ENCODE measurements around the gene IFIT1.
"Not testable (repeated sequence)": the region's sequence is repeated elsewhere in the genome, so short reads cannot be mapped to it uniquely, and the experiment has no call there.

Gene IFIT1

DNA sequence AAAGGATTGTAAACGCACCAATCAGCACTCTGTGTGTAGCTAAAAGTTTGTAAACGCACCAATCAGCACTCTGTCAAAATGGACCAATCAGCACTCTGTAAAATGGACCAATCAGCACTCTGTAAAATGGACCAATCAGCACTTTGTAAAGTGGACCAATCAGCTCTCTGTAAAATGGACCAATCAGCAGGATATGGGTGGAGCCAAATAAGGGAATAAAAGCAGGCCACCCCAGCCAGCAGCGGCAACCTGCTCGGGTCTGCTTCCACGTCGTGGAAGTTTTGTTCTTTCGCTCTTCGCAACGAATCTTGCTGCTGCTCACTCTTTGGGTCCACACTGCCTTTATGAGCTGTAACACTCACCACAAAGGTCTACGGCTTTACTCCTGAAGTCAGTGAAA, 19.9 kb downstream of the IFIT1 start:
- TF ChIP-seq SP2 (tag by site-specific recombination; IDR thresholded peaks at IDR 0.05) = 0 out of 2 replicates have a peak, but pooled peaks have one; percentile 27
- H3K4me3 ChIP-seq (ENCODE audit: low read depth, low read length); CTCF ChIA-PET; H3K4me1 ChIP-seq (ENCODE audit: control insufficient read depth, insufficient read depth, low read length); H3K27ac ChIP-seq (ENCODE audit: extremely low read depth, low read depth, low read length); H3K36me3 ChIP-seq (ENCODE audit: control insufficient read depth in 2 of 2, insufficient read depth in 1 of 2, low read length in 2 of 2); H3K9me3 ChIP-seq (ENCODE audit: control insufficient read depth, insufficient read depth, low read depth, low read length): not testable (repeated sequence)
- POLR2A ChIA-PET = interaction anchor here (1.1 kb wide), 1 partner anchor 289 kb away, joined by 5 read pairs; the partner anchor contains the start of gene KIF20B

DNA sequence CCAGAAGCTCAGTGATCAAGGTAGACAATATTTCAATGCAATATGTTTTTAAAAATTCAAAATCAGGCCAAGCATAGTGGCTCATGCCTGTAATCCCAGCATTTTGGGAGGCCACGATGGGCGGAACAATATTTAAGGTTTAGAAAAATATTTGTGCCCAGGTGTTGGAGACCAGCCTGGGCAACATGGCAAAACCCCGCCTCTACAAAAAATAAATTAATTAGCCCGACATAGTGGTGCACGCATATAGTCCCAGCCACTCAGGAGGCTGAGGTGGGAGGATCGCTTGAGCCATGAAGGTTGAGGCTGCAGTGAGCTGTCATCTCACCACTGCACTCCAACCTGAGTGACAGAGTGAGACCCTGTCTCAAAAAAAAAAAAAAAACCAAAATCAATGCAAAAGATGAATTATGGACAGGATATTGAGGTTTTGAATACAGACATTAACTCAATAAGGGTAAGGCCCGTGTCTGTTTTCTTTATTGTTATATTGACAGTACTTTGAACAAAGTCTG, 21.0 kb downstream of the IFIT1 start:
- no peak overlapping the region for H3K4me3 ChIP-seq (ENCODE audit: low read depth, low read length)
- CTCF ChIA-PET = interaction anchor here (0.6 to 1.3 kb wide), 4 partner anchors 20 to 161 kb away, joined by 3 to 4 read pairs (median 4); partner anchors contain the start of gene IFIT1

DNA sequence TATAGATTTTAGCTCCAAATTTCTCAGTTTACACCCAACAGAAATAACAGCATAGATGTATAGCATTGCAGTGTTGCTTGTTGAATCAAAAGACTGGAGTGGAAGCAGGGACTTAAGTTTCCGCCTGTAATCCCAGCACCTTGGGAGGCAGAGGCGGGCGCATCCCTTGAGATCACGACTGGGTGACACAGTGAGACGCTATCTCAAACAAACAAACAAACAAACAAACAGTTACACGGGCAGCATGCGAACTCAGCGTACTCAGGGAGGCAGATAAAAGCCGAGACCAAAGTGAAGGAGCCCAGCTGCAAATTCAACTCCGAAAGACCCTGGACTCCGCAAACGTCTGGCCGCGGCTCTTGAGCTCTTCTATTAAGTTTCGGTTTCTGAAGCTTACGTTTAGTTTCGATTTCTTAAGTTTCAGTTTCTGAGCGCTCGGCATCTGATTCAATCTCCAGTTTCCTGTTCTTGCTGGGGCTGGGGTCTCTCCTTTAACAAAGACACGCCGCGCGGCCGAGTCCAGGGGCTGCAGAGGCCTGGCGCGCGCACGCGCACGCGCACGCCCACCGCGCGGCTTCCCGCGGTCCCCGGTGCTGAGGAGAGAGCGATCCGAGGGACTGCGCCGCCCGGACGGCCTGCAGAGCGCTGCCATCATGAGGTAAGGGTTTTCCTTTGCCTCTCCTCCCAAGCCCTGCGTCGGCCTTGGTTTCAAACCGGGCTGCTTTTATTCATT, 21.9 kb downstream of the IFIT1 start, which contains the start of gene IFIT5:
Gene IFIT5 (plus strand): TSS at position 423 of the 733 bp plus-strand sequence. CDS start 231 bp downstream, at position 654.
- Histone ChIP-seq H3K4me1 (ENCODE audit: control insufficient read depth, insufficient read depth, low read length) (peaks cover 3% of the 10 kb centered on the region; the same call in 1 of the 2 replicates), H3K36me3 (ENCODE audit: control insufficient read depth in 2 of 2, insufficient read depth in 1 of 2, low read length in 2 of 2) (peaks cover 7 to 15% of the 10 kb centered on the region in 2 experiments), H3K27ac (ENCODE audit: extremely low read depth, low read depth, low read length) (peak within 1 kb of the TSS; percentile 68), H3K9me3 (ENCODE audit: control insufficient read depth, insufficient read depth, low read depth, low read length) (no peaks in the 10 kb centered on the region), H3K4me3 (ENCODE audit: low read depth, low read length) (peak within 1 kb of the TSS; percentile 74)
- ChIA-PET POLR2A (no interaction called here), CTCF (interaction anchor here (0.8 to 1.3 kb wide), 3 partner anchors 21 to 151 kb away, joined by 3 to 4 read pairs (median 3); partner anchors contain the start of gene IFIT1)
- TF ChIP-seq BCL11B (tag by site-specific recombination; IDR thresholded peaks at IDR 0.05; ENCODE audit: low read depth) (no peak), ZNF274 (IDR thresholded peaks at IDR 0.05; ENCODE audit: low read length) (no peak), ZNF274 (tag by site-specific recombination; IDR thresholded peaks at IDR 0.05; ENCODE audit: borderline replicate concordance) (no peak), ZBTB1 (tag by site-specific recombination; IDR thresholded peaks at IDR 0.05) (no peak), ZNF48 (tag by site-specific recombination; IDR thresholded peaks at IDR 0.05) (no peak), SP2 (tag by site-specific recombination; IDR thresholded peaks at IDR 0.05) (no peak), HOXC10 (CRISPR knock-in tag; IDR thresholded peaks at IDR 0.05) (no peak), ZNF132 (tag by site-specific recombination; IDR thresholded peaks at IDR 0.05; ENCODE audit: borderline replicate concordance) (no peak), KLF9 (tag by site-specific recombination; IDR thresholded peaks at IDR 0.05; ENCODE audit: low read depth) (peak; percentile 30; the same call in 1 of the 2 replicates), ZNF416 (tag by site-specific recombination; IDR thresholded peaks at IDR 0.05) (no peak), ZNF169 (tag by site-specific recombination; IDR thresholded peaks at IDR 0.05) (no peak), ZBTB17 (tag by site-specific recombination; IDR thresholded peaks at IDR 0.05) (0 out of 2 replicates have a peak, but pooled peaks have one; percentile 11), GLIS1 (tag by site-specific recombination; IDR thresholded peaks at IDR 0.05) (peak; percentile 63)
- TF ChIP-seq, protein P1, sequence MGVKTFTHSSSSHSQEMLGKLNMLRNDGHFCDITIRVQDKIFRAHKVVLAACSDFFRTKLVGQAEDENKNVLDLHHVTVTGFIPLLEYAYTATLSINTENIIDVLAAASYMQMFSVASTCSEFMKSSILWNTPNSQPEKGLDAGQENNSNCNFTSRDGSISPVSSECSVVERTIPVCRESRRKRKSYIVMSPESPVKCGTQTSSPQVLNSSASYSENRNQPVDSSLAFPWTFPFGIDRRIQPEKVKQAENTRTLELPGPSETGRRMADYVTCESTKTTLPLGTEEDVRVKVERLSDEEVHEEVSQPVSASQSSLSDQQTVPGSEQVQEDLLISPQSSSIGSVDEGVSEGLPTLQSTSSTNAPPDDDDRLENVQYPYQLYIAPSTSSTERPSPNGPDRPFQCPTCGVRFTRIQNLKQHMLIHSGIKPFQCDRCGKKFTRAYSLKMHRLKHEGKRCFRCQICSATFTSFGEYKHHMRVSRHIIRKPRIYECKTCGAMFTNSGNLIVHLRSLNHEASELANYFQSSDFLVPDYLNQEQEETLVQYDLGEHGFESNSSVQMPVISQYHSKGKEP (tag by site-specific recombination; IDR thresholded peaks at IDR 0.05) = no peak
- TF ChIP-seq, protein P2, sequence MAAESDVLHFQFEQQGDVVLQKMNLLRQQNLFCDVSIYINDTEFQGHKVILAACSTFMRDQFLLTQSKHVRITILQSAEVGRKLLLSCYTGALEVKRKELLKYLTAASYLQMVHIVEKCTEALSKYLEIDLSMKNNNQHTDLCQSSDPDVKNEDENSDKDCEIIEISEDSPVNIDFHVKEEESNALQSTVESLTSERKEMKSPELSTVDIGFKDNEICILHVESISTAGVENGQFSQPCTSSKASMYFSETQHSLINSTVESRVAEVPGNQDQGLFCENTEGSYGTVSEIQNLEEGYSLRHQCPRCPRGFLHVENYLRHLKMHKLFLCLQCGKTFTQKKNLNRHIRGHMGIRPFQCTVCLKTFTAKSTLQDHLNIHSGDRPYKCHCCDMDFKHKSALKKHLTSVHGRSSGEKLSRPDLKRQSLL (tag by site-specific recombination; IDR thresholded peaks at IDR 0.05) = 0 out of 2 replicates have a peak, but pooled peaks have one; percentile 8
- TF ChIP-seq, protein P3, sequence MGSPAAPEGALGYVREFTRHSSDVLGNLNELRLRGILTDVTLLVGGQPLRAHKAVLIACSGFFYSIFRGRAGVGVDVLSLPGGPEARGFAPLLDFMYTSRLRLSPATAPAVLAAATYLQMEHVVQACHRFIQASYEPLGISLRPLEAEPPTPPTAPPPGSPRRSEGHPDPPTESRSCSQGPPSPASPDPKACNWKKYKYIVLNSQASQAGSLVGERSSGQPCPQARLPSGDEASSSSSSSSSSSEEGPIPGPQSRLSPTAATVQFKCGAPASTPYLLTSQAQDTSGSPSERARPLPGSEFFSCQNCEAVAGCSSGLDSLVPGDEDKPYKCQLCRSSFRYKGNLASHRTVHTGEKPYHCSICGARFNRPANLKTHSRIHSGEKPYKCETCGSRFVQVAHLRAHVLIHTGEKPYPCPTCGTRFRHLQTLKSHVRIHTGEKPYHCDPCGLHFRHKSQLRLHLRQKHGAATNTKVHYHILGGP (tag by site-specific recombination; IDR thresholded peaks at IDR 0.05) = no peak

More for the DNA sequence above, 21.0 kb downstream of the IFIT1 start:
- Histone ChIP-seq H3K36me3 (ENCODE audit: control insufficient read depth in 2 of 2, insufficient read depth in 1 of 2, low read length in 2 of 2) (peaks cover 3 to 15% of the 10 kb centered on the region in 2 experiments), H3K4me1 (ENCODE audit: control insufficient read depth, insufficient read depth, low read length) (peaks cover 3% of the 10 kb centered on the region; the same call in 1 of the 2 replicates), H3K27ac (ENCODE audit: extremely low read depth, low read depth, low read length) (no peak overlapping the region), H3K9me3 (ENCODE audit: control insufficient read depth, insufficient read depth, low read depth, low read length) (no peaks in the 10 kb centered on the region)
- POLR2A ChIA-PET = no interaction called here
- no peak for TF ChIP-seq SALL2 (tag by site-specific recombination; IDR thresholded peaks at IDR 0.05; ENCODE audit: borderline replicate concordance)
- TF ChIP-seq, protein P4, sequence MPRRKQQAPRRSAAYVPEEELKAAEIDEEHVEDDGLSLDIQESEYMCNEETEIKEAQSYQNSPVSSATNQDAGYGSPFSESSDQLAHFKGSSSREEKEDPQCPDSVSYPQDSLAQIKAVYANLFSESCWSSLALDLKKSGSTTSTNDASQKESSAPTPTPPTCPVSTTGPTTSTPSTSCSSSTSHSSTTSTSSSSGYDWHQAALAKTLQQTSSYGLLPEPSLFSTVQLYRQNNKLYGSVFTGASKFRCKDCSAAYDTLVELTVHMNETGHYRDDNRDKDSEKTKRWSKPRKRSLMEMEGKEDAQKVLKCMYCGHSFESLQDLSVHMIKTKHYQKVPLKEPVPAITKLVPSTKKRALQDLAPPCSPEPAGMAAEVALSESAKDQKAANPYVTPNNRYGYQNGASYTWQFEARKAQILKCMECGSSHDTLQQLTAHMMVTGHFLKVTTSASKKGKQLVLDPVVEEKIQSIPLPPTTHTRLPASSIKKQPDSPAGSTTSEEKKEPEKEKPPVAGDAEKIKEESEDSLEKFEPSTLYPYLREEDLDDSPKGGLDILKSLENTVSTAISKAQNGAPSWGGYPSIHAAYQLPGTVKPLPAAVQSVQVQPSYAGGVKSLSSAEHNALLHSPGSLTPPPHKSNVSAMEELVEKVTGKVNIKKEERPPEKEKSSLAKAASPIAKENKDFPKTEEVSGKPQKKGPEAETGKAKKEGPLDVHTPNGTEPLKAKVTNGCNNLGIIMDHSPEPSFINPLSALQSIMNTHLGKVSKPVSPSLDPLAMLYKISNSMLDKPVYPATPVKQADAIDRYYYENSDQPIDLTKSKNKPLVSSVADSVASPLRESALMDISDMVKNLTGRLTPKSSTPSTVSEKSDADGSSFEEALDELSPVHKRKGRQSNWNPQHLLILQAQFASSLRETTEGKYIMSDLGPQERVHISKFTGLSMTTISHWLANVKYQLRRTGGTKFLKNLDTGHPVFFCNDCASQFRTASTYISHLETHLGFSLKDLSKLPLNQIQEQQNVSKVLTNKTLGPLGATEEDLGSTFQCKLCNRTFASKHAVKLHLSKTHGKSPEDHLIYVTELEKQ (tag by site-specific recombination; IDR thresholded peaks at IDR 0.05; ENCODE audit: borderline replicate concordance) = no peak
- TF ChIP-seq ZNF747 (tag by site-specific recombination; IDR thresholded peaks at IDR 0.05) = no peak
- no peak for TF ChIP-seq ZNF555 (tag by site-specific recombination; conservative IDR thresholded peaks at IDR 0.05)
- TF ChIP-seq ZNF140 (tag by site-specific recombination; IDR thresholded peaks at IDR 0.05) = no peak

Measured in HEK293 (cell line).